Right lobe of liver (tissue), 6 donors: Measurements from ENCODE around the gene CLPTM1L. TPM values are rescaled to one million over a fixed set of nuclear protein-coding genes. Genes with fewer than 3 reads are reported as not detected.

Experiments used
- ATAC-seq, 4 donors: fragments of 200-7000 bp; cut with Tn5 transposase; one replicate each; pipeline ENCODE4 v1.9.1; 2020; ENCODE audit warnings: mild to moderate bottlenecking in 4 of 4, moderate library complexity in 4 of 4
- DNase-seq, 3 donors: peaks; one replicate each; pipeline ENCODE4 v3.0.0-alpha.2; 2020
- H3K27ac ChIP-seq, 3 donors: fragments of 200-600 bp; one replicate each; pipeline ENCODE4 v1.8.0; 2022
- H3K27me3 ChIP-seq, 2 donors: fragments of 200-600 bp; one replicate each; pipeline ENCODE4 v1.8.0; 2022
- H3K36me3 ChIP-seq, 4 donors: fragments of 200-600 bp; sonication (generic) in 1 of 4; one replicate each; pipeline versions ENCODE4 v1.5.1 to v1.8.0; 2017 to 2022; ENCODE audit warnings: control low read depth in 1 of 4
- H3K4me1 ChIP-seq, 4 donors: fragments of 200-600 bp; sonication (generic) in 1 of 4; one replicate each; pipeline versions ENCODE4 v1.5.1 to v1.8.0; 2017 to 2022; ENCODE audit warnings: control low read depth in 1 of 4
- H3K4me3 ChIP-seq, 3 donors: fragments of 200-600 bp; one replicate each; pipeline ENCODE4 v1.8.0; 2022
- H3K9me3 ChIP-seq, 4 donors: fragments of 200-600 bp; sonication (generic) in 1 of 4; one replicate each; pipeline versions ENCODE4 v1.5.1 to v1.8.0; 2017 to 2022; ENCODE audit warnings: control low read depth in 1 of 4
- POLR2A ChIP-seq: fragments of 450-650 bp; IDR thresholded peaks from one replicate; pipeline ENCODE4 v1.6.1; 2017; ENCODE audit warnings: antibody characterized with exemption, mild to moderate bottlenecking
- WGBS: methylation state at CpG from one replicate; pipeline ENCODE4 v1.1.6; 2018; ENCODE audit warnings: low coverage, low lambda C conversion rate; ENCODE audit not compliant: insufficient coverage; ENCODE audit errors: missing lambda C conversion rate; 5-methylcytosine and 5-hydroxymethylcytosine counted together
- intact Hi-C, 2 donors: fragments of 100-400 bp; cut with DNase I; formaldehyde crosslinking; loops; one replicate each; pipeline versions ENCODE4 v1.11.2 to v1.14.1; 2022
- total RNA-seq, 6 experiments: library from RNA; depleted of rRNA in 2 of 6; stranded (reverse); fragments of >200 nt in 2 of 6; fragmentation: NEBNext Ultra II Directional in 3 of 6; extraction: Animal tissue kit (Norgen Biotek cat#: 25700) in 3 of 6; gene quantifications; one replicate each; pipeline versions ENCODE4 v1.1.0 to v1.2.4, GENCODE V29; 2016 to 2023
- TF ChIP-seq, protein P1 (sequence below), 4 donors: fragments of 200-600 bp in 3 of 4; fragments of 450-650 bp in 1 of 4; IDR thresholded peaks; one replicate each; pipeline versions ENCODE4 v1.5.1 to v1.8.0; 2016 to 2022; ENCODE audit warnings: antibody characterized with exemption in 4 of 4, mild to moderate bottlenecking in 2 of 4
- donor health status: DM: no; HTN: yes; CAD: no.
- donor health status: DM: no; HTN: no; CAD: no.
- donor health status: DM: no; HTN: no; CAD: no.
- donor health status: DM: no; HTN: yes; CAD: no.
- donor health status: DM: no; HTN: yes; CAD: no.

Gene CLPTM1L
- total RNA-seq, 6 experiments from 2014 or later = 63.8 to 155 (median 128) TPM

DNA sequence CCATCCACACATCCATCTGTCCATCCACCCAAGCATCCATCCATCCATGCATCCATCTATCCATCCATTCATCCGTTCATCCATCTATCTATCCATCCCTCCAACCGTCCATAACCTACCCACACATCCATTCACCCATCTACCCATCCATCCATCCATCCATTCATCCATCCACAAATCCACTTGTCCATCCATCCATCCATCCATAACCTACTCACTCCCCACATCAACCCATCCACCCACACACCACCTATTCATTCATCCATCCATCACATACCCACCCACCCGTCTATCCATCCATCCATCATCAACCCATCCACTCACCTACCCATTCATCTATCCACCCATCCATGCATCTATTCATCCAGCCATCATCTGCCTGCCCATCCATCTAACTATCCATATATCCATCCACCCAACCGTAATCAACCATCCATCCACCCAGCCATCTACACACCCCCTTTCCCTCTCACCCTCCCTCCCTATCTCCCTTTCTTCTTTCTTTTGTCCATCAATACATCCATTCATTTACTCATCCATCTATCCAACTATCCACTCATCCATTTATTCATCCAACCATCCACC, 43.6 kb upstream of the CLPTM1L start:
- H3K4me1 ChIP-seq = peaks cover 0 to 5% (median 0%) of the 10 kb centered on the region in 4 donors
- no peak for DNase-seq
- intact Hi-C loops = no loop called here
- H3K27me3 ChIP-seq = no peaks in the 10 kb centered on the region
- H3K4me3 ChIP-seq = no peak overlapping the region
- 59% methylated on average over 3 of the region's 4 CpGs for WGBS
- H3K27ac ChIP-seq = no peak overlapping the region
- H3K9me3 ChIP-seq = no peaks in the 10 kb centered on the region
- ATAC-seq = no peak
- no peaks in the 10 kb centered on the region for H3K36me3 ChIP-seq
- TF ChIP-seq, protein P1, sequence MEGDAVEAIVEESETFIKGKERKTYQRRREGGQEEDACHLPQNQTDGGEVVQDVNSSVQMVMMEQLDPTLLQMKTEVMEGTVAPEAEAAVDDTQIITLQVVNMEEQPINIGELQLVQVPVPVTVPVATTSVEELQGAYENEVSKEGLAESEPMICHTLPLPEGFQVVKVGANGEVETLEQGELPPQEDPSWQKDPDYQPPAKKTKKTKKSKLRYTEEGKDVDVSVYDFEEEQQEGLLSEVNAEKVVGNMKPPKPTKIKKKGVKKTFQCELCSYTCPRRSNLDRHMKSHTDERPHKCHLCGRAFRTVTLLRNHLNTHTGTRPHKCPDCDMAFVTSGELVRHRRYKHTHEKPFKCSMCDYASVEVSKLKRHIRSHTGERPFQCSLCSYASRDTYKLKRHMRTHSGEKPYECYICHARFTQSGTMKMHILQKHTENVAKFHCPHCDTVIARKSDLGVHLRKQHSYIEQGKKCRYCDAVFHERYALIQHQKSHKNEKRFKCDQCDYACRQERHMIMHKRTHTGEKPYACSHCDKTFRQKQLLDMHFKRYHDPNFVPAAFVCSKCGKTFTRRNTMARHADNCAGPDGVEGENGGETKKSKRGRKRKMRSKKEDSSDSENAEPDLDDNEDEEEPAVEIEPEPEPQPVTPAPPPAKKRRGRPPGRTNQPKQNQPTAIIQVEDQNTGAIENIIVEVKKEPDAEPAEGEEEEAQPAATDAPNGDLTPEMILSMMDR (IDR thresholded peaks at IDR 0.05) = no peak
- TF ChIP-seq POLR2A = no peak

DNA sequence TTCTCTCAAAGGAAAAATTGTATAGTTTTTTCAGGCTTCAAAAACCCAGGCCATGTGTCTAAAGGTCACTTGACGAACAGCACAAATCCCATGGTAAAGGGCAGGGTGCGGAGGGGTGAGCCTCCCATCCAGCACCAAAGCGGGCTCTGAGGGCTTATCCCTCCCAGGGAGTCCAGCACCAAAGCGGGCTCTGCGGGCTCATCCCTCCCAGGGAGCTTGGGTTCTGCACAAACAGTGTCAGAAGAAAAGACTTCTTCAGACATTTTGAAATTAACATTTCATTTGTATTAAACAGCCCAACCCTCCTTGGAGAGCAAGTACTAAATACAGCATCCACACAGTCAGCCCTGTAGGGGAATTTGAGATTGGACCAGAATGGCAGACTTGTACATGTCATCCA, 43.0 kb upstream of the CLPTM1L start:
- peak in 1 of 3 donors; percentile 37 for DNase-seq
- TF ChIP-seq, protein P1 (IDR thresholded peaks at IDR 0.05) = no peak
- no peak for TF ChIP-seq POLR2A
- 70% methylated on average over 2 of the region's 5 CpGs for WGBS
- Histone ChIP-seq H3K27me3 (no peaks in the 10 kb centered on the region), H3K36me3 (no peaks in the 10 kb centered on the region), H3K4me3 (no peak overlapping the region), H3K4me1 (peaks cover 0 to 5% (median 0%) of the 10 kb centered on the region in 4 donors), H3K27ac (no peak overlapping the region), H3K9me3 (no peaks in the 10 kb centered on the region)
- intact Hi-C loops = no loop called here
- ATAC-seq = no peak

DNA sequence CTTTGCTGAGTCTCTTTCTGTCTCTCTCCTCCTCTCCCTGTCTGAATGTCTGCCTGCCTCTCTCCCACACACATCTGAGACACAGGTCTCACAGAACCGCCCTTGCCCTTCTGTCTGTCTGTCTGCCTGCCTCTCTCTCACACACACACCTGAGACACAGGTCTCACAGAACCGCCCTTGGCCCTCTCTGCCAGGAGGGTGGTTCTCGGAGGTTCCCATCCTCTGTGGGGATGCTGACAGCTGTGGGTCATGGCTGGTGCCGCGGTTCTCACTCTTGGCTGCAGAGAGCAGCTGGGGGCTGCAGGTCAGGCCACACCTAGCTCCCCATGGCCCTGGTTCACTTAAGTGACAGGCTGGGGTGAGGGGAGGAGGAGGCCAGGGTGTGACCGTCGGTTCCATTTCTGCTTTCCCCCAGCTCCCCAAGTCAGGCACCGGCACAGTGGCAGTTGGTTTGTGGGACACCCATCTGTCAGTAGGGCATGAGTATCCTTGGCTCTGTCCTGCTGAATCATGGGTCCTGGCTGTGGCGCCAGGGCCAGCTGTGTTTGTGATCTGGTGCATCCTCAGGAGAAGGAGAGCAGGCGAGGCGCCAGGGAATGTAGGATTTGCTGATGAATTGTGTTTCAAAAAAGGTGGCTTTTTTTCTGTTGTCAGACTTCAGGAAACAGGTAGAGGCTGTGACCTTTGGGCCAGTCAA, 42.3 kb upstream of the CLPTM1L start:
- intact Hi-C loops = no loop called here
- 69% methylated on average over 6 of the region's 11 CpGs for WGBS
- Histone ChIP-seq H3K4me1 (peaks cover 0 to 5% (median 0%) of the 10 kb centered on the region in 4 donors), H3K27me3 (no peaks in the 10 kb centered on the region), H3K27ac (no peak overlapping the region), H3K9me3 (no peaks in the 10 kb centered on the region), H3K4me3 (no peak overlapping the region), H3K36me3 (no peaks in the 10 kb centered on the region)
- no peak for TF ChIP-seq POLR2A
- TF ChIP-seq, protein P1 (IDR thresholded peaks at IDR 0.05) = no peak
- ATAC-seq (no peak), DNase-seq (peak in 1 of 3 donors; percentile 38)

DNA sequence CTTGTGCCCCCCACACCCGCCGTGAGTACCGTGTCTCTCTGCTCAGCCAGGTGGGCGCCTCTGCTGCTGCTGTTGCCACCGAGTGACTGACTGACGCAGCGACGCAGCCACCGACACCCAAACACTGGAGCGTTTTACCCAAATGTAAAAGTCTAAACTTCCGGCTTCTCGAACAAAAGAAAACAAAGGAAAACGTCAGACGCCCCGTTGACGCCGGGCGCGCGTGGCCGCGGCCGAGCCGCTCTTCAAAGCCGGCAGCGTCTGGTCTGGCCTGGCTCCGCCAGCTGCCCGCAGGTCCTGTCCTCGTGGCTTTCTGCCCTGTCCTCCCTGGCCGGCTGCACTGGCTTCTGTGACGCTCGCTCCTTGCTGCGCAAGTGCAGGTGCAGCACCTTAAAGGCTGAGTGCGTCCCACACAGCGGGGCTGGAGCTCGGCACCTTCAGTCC, 41.4 kb upstream of the CLPTM1L start:
- ATAC-seq (peak; percentile 74 to 86 (median 79)), DNase-seq (peak; percentile 74 to 87 (median 83))
- TF ChIP-seq, protein P1 (IDR thresholded peaks at IDR 0.05) = no peak
- TF ChIP-seq POLR2A = no peak
- intact Hi-C loops = no loop called here
- H3K9me3 ChIP-seq = no peaks in the 10 kb centered on the region
- no peaks in the 10 kb centered on the region for H3K27me3 ChIP-seq
- peak overlapping the region; percentile 53 to 64 (median 55) for H3K4me3 ChIP-seq
- H3K4me1 ChIP-seq = peaks cover 0 to 5% (median 0%) of the 10 kb centered on the region in 4 donors
- H3K36me3 ChIP-seq = no peaks in the 10 kb centered on the region
- 0% methylated on average over 21 of the region's 36 CpGs for WGBS
- H3K27ac ChIP-seq = peak overlapping the region; percentile 16 to 67 (median 50)
